ENCODE data around the gene IL1B.

IL1B gene

GRCh38 chr2:112798979-112799975 is 37.3 kb downstream of the IL1B start:
- no CpG with 5 or more reads among the region's 8 CpGs for WGBS (ENCODE audit: extremely low coverage, insufficient coverage, insufficient read length)
- Histone ChIP-seq H3K79me1 (ENCODE audit: low read length) (no peaks in the 10 kb centered on the region), H2BK12ac (ENCODE audit: low read length) (no peak overlapping the region), H2AFZ (ENCODE audit: insufficient read depth, low read length, poor library complexity) (no peak overlapping the region), H3K4me1 (ENCODE audit: control insufficient read depth in 1 of 2, insufficient read depth in 2 of 2, low read length in 2 of 2) (peaks cover 0 to 5% of the 10 kb centered on the region in 2 experiments), H2BK120ac (ENCODE audit: insufficient read depth, low read length, poor library complexity) (no peak overlapping the region), H3K27ac (ENCODE audit: low read depth, low read length) (no peak overlapping the region), H3K27me3 (ENCODE audit: insufficient read depth, low read length) (no peaks in the 10 kb centered on the region), H4K8ac (ENCODE audit: low read depth, low read length) (no peak overlapping the region), H3K79me2 (ENCODE audit: control insufficient read depth, insufficient read depth, low read length, poor library complexity) (no peaks in the 10 kb centered on the region), H2AK5ac (ENCODE audit: low read length) (no peak overlapping the region), H3K4me3 (ENCODE audit: low read depth, low read length) (no peak overlapping the region), H3K14ac (ENCODE audit: low read length) (no peak overlapping the region), H3K9me3 (ENCODE audit: insufficient read depth, low read depth, low read length) (no peaks in the 10 kb centered on the region), H4K12ac (ENCODE audit: low read depth, low read length) (no peak overlapping the region), H3K18ac (ENCODE audit: low read length) (no peak overlapping the region), H3K9ac (ENCODE audit: low read length) (no peak overlapping the region), H2BK5ac (ENCODE audit: low read depth, low read length, poor library complexity) (no peak overlapping the region), H4K91ac (ENCODE audit: low read depth, low read length) (no peak overlapping the region), H3K4me2 (ENCODE audit: low read length) (no peak overlapping the region), H3K36me3 (ENCODE audit: control insufficient read depth in 1 of 2, insufficient read depth in 2 of 2, low read length in 2 of 2) (no peaks in the 10 kb centered on the region), H3K4ac (ENCODE audit: low read depth, low read length) (no peak overlapping the region), H3K23ac (ENCODE audit: low read length) (no peak overlapping the region)
- peak in 1 of 2 donors; percentile 34 for DNase-seq

GRCh38 chr2:112796486-112796885 is 40.1 kb downstream of the IL1B start:
- Histone ChIP-seq H3K36me3 (ENCODE audit: control insufficient read depth in 1 of 2, insufficient read depth in 2 of 2, low read length in 2 of 2) (no peaks in the 10 kb centered on the region), H4K91ac (ENCODE audit: low read depth, low read length) (no peak overlapping the region), H4K8ac (ENCODE audit: low read depth, low read length) (no peak overlapping the region), H3K27me3 (ENCODE audit: insufficient read depth, low read length) (no peaks in the 10 kb centered on the region), H2BK5ac (ENCODE audit: low read depth, low read length, poor library complexity) (no peak overlapping the region), H3K27ac (ENCODE audit: low read depth, low read length) (no peak overlapping the region), H3K79me2 (ENCODE audit: control insufficient read depth, insufficient read depth, low read length, poor library complexity) (no peaks in the 10 kb centered on the region), H2BK120ac (ENCODE audit: insufficient read depth, low read length, poor library complexity) (no peak overlapping the region), H3K9ac (ENCODE audit: low read length) (no peak overlapping the region), H3K18ac (ENCODE audit: low read length) (no peak overlapping the region), H3K23ac (ENCODE audit: low read length) (no peak overlapping the region), H3K4me1 (ENCODE audit: control insufficient read depth in 1 of 2, insufficient read depth in 2 of 2, low read length in 2 of 2) (peaks cover 2 to 9% of the 10 kb centered on the region in 2 experiments), H3K4me2 (ENCODE audit: low read length) (no peak overlapping the region), H3K4me3 (ENCODE audit: low read depth, low read length) (no peak overlapping the region), H3K79me1 (ENCODE audit: low read length) (no peaks in the 10 kb centered on the region), H3K4ac (ENCODE audit: low read depth, low read length) (no peak overlapping the region), H4K12ac (ENCODE audit: low read depth, low read length) (no peak overlapping the region), H3K9me3 (ENCODE audit: insufficient read depth, low read depth, low read length) (peaks cover 1% of the 10 kb centered on the region), H2AK5ac (ENCODE audit: low read length) (no peak overlapping the region), H2AFZ (ENCODE audit: insufficient read depth, low read length, poor library complexity) (no peak overlapping the region), H3K14ac (ENCODE audit: low read length) (no peak overlapping the region), H2BK12ac (ENCODE audit: low read length) (no peak overlapping the region)
- DNase-seq = no peak
- no CpG with 5 or more reads among the region's 1 CpG for WGBS (ENCODE audit: extremely low coverage, insufficient coverage, insufficient read length)

GRCh38 chr2:112795774-112796173 is 40.8 kb downstream of the IL1B start:
- Histone ChIP-seq H3K9me3 (ENCODE audit: insufficient read depth, low read depth, low read length) (peaks cover 4% of the 10 kb centered on the region), H4K12ac (ENCODE audit: low read depth, low read length) (no peak overlapping the region), H3K23ac (ENCODE audit: low read length) (no peak overlapping the region), H3K9ac (ENCODE audit: low read length) (no peak overlapping the region), H3K27ac (ENCODE audit: low read depth, low read length) (no peak overlapping the region), H2AK5ac (ENCODE audit: low read length) (no peak overlapping the region), H3K4ac (ENCODE audit: low read depth, low read length) (no peak overlapping the region), H3K79me1 (ENCODE audit: low read length) (no peaks in the 10 kb centered on the region), H3K14ac (ENCODE audit: low read length) (no peak overlapping the region), H3K4me2 (ENCODE audit: low read length) (no peak overlapping the region), H2AFZ (ENCODE audit: insufficient read depth, low read length, poor library complexity) (no peak overlapping the region), H2BK12ac (ENCODE audit: low read length) (no peak overlapping the region), H3K4me1 (ENCODE audit: control insufficient read depth in 1 of 2, insufficient read depth in 2 of 2, low read length in 2 of 2) (peaks cover 3 to 14% of the 10 kb centered on the region in 2 experiments), H3K27me3 (ENCODE audit: insufficient read depth, low read length) (no peaks in the 10 kb centered on the region), H3K79me2 (ENCODE audit: control insufficient read depth, insufficient read depth, low read length, poor library complexity) (no peaks in the 10 kb centered on the region), H3K18ac (ENCODE audit: low read length) (no peak overlapping the region), H4K8ac (ENCODE audit: low read depth, low read length) (no peak overlapping the region), H3K36me3 (ENCODE audit: control insufficient read depth in 1 of 2, insufficient read depth in 2 of 2, low read length in 2 of 2) (no peaks in the 10 kb centered on the region), H2BK5ac (ENCODE audit: low read depth, low read length, poor library complexity) (no peak overlapping the region), H3K4me3 (ENCODE audit: low read depth, low read length) (no peak overlapping the region), H2BK120ac (ENCODE audit: insufficient read depth, low read length, poor library complexity) (no peak overlapping the region), H4K91ac (ENCODE audit: low read depth, low read length) (no peak overlapping the region)
- WGBS (ENCODE audit: extremely low coverage, insufficient coverage, insufficient read length) = no CpG with 5 or more reads among the region's 1 CpG
- DNase-seq = peak; percentile 98

GRCh38 chr2:112794841-112795240 is 41.7 kb downstream of the IL1B start:
- Histone ChIP-seq H3K27ac (ENCODE audit: low read depth, low read length) (no peak overlapping the region), H4K8ac (ENCODE audit: low read depth, low read length) (no peak overlapping the region), H3K4ac (ENCODE audit: low read depth, low read length) (no peak overlapping the region), H3K36me3 (ENCODE audit: control insufficient read depth in 1 of 2, insufficient read depth in 2 of 2, low read length in 2 of 2) (no peaks in the 10 kb centered on the region), H3K79me2 (ENCODE audit: control insufficient read depth, insufficient read depth, low read length, poor library complexity) (no peaks in the 10 kb centered on the region), H2BK5ac (ENCODE audit: low read depth, low read length, poor library complexity) (no peak overlapping the region), H3K4me1 (ENCODE audit: control insufficient read depth in 1 of 2, insufficient read depth in 2 of 2, low read length in 2 of 2) (peaks cover 3 to 14% of the 10 kb centered on the region in 2 experiments), H2BK120ac (ENCODE audit: insufficient read depth, low read length, poor library complexity) (peak overlapping the region; percentile 8), H4K91ac (ENCODE audit: low read depth, low read length) (no peak overlapping the region), H2AFZ (ENCODE audit: insufficient read depth, low read length, poor library complexity) (no peak overlapping the region), H3K9ac (ENCODE audit: low read length) (no peak overlapping the region), H3K18ac (ENCODE audit: low read length) (no peak overlapping the region), H2AK5ac (ENCODE audit: low read length) (no peak overlapping the region), H3K23ac (ENCODE audit: low read length) (no peak overlapping the region), H4K12ac (ENCODE audit: low read depth, low read length) (no peak overlapping the region), H3K14ac (ENCODE audit: low read length) (peak overlapping the region; percentile 24), H3K4me2 (ENCODE audit: low read length) (no peak overlapping the region), H2BK12ac (ENCODE audit: low read length) (no peak overlapping the region), H3K9me3 (ENCODE audit: insufficient read depth, low read depth, low read length) (peaks cover 4% of the 10 kb centered on the region), H3K4me3 (ENCODE audit: low read depth, low read length) (peak overlapping the region; percentile 15), H3K27me3 (ENCODE audit: insufficient read depth, low read length) (no peaks in the 10 kb centered on the region), H3K79me1 (ENCODE audit: low read length) (no peaks in the 10 kb centered on the region)
- no CpG with 5 or more reads among the region's 3 CpGs for WGBS (ENCODE audit: extremely low coverage, insufficient coverage, insufficient read length)
- peak; percentile 71 to 72 for DNase-seq

Data from trophoblast cell (in vitro differentiated cells and primary cell).